GM12878 (cell line): ENCODE data around the gene HORMAD2. TPM values are rescaled to one million over a fixed set of nuclear protein-coding genes. Genes with fewer than 3 reads are reported as not detected.

Experiments used
- ATAC-seq: fragments of 200-7000 bp; cut with Tn5 transposase; 3 replicates; pipeline ENCODE4 v1.9.1; 2020; ENCODE audit warnings: mild to moderate bottlenecking, moderate library complexity
- BruUV-seq: library from RNA; stranded (reverse); fragments of 400-500 nt; replicated peaks from 2 replicates; lab custom pipeline; 2021; lab: Mats Ljungman, UMichigan
- CTCF ChIA-PET: fragments of 300-600 bp; sonication (Branson Sonifier 250); formaldehyde crosslinking; extraction: SDS; loops from one replicate; lab custom pipeline; 2021; ENCODE audit warnings: inconsistent platforms; lab: Yijun Ruan, JAX
- POLR2A ChIA-PET: fragments of 350-600 bp; formaldehyde crosslinking; extraction: SDS; loops from one replicate; lab custom pipeline; 2021; ENCODE audit warnings: inconsistent platforms; lab: Charles Lee
- RAD21 ChIA-PET: fragments of 300-600 bp; sonication (Branson Sonifier 250); formaldehyde crosslinking; loops from one replicate; lab custom pipeline; 2023; ENCODE audit warnings: antibody characterized with exemption; ENCODE audit not compliant: unreplicated experiment; lab: Charles Lee
- SMC1A ChIA-PET: fragments of 300-600 bp; sonication (Branson Sonifier 250); formaldehyde crosslinking; loops from one replicate; lab custom pipeline; 2023; ENCODE audit not compliant: unreplicated experiment, uncharacterized antibody; lab: Charles Lee
- DNase-seq: peaks from one replicate; pipeline ENCODE4 v3.0.0-alpha.2; 2011; ENCODE audit warnings: low read depth, low spot score
- FAIRE-seq: peaks from 3 replicates; lab custom pipeline; 2011; peaks lifted over from hg19 to GRCh38; lab: Jason Lieb, UNC
- H2AFZ ChIP-seq: 2 replicates; pipeline ENCODE4 v1.6.0; 2011; ENCODE audit warnings: low read depth, low read length, control low read depth; ENCODE audit not compliant: control insufficient read depth
- H3K27ac ChIP-seq: 2 replicates; pipeline ENCODE4 v1.5.1; 2011; ENCODE audit warnings: control low read depth; ENCODE audit not compliant: control insufficient read depth, insufficient read depth
- H3K27me3 ChIP-seq, 2 experiments: replicated peaks in 1 of 2; 2 replicates each; pipeline versions ENCODE4 v1.6.0 to v1.6.1; 2011; ENCODE audit warnings: low read length in 1 of 2; ENCODE audit not compliant: control insufficient read depth in 2 of 2, insufficient read depth in 2 of 2
- H3K36me3 ChIP-seq, 2 experiments: 2 replicates each; pipeline ENCODE4 v1.5.1; 2011; ENCODE audit warnings: low read length in 1 of 2; ENCODE audit not compliant: control insufficient read depth in 2 of 2, insufficient read depth in 2 of 2
- H3K4me1 ChIP-seq: 2 replicates; pipeline ENCODE4 v1.6.1; 2011; ENCODE audit warnings: mild to moderate bottlenecking, low read length, moderate library complexity, mixed read lengths; ENCODE audit not compliant: control insufficient read depth, insufficient read depth
- H3K4me2 ChIP-seq: 2 replicates; pipeline ENCODE4 v1.6.0; 2011; ENCODE audit warnings: control low read depth; ENCODE audit not compliant: control insufficient read depth, insufficient read depth
- H3K4me3 ChIP-seq: fragments of 200-600 bp; sonication (generic); 2 replicates; pipeline ENCODE4 v1.5.1; 2016
- H3K79me2 ChIP-seq: 2 replicates; pipeline ENCODE4 v1.6.0; 2011; ENCODE audit warnings: low read length; ENCODE audit not compliant: control insufficient read depth, insufficient read depth
- H3K9ac ChIP-seq: 2 replicates; pipeline ENCODE4 v1.8.0; 2011; ENCODE audit warnings: low read length, control low read depth, mixed read lengths; ENCODE audit not compliant: control insufficient read depth, insufficient read depth
- H3K9me3 ChIP-seq: replicated peaks from 3 replicates; pipeline ENCODE4 v1.5.1; 2011; ENCODE audit warnings: mild to moderate bottlenecking, low read length; ENCODE audit not compliant: control insufficient read depth, insufficient read depth
- H4K20me1 ChIP-seq: 2 replicates; pipeline ENCODE4 v1.6.0; 2011; ENCODE audit not compliant: control insufficient read depth, insufficient read depth
- CEBPB ChIP-seq, 2 experiments: fragments of 150-350 bp in 1 of 2; IDR thresholded peaks; 2 replicates each; pipeline ENCODE4 v1.6.1; 2012 to 2014; ENCODE audit warnings: low read depth in 2 of 2, low read length in 2 of 2, borderline replicate concordance in 1 of 2, inconsistent platforms in 1 of 2
- E2F4 ChIP-seq: IDR thresholded peaks from 2 replicates; pipeline ENCODE4 v1.6.1; 2012; ENCODE audit warnings: low read depth, low read length, improper control_type of control experiment
- E2F8 ChIP-seq: fragments of 450-650 bp; IDR thresholded peaks from 2 replicates; pipeline ENCODE4 v1.6.1; 2018; ENCODE audit warnings: mild to moderate bottlenecking, low read depth, moderate library complexity; ENCODE audit not compliant: partially characterized antibody
- GATAD2B ChIP-seq: fragments of 450-650 bp; conservative IDR thresholded peaks from 2 replicates; pipeline ENCODE4 v1.6.1; 2017; ENCODE audit warnings: low read depth, mild to moderate bottlenecking, moderate library complexity
- HCFC1 ChIP-seq: fragments of 150-350 bp; IDR thresholded peaks from 2 replicates; pipeline ENCODE4 v1.6.1; 2014; ENCODE audit warnings: low read length
- MLLT1 ChIP-seq: fragments of 450-650 bp; IDR thresholded peaks from 2 replicates; pipeline ENCODE4 v1.6.1; 2016; ENCODE audit warnings: mild to moderate bottlenecking
- POU2F2 ChIP-seq: IDR thresholded peaks from 3 replicates; pipeline ENCODE4 v1.6.1; 2011; ENCODE audit warnings: low read depth, mild to moderate bottlenecking, low read length, borderline replicate concordance
- SKIL ChIP-seq: fragments of 450-650 bp; IDR thresholded peaks from 2 replicates; pipeline ENCODE4 v1.6.1; 2017; ENCODE audit warnings: mild to moderate bottlenecking, low read depth, inconsistent platforms; ENCODE audit not compliant: poor library complexity, severe bottlenecking
- SMARCA5 ChIP-seq: fragments of 450-650 bp; IDR thresholded peaks from 2 replicates; pipeline ENCODE4 v1.6.1; 2017; ENCODE audit warnings: mild to moderate bottlenecking
- ZBED1 ChIP-seq: IDR thresholded peaks from 2 replicates; pipeline ENCODE4 v1.6.1; 2016; ENCODE audit warnings: borderline replicate concordance
- ZNF384 ChIP-seq: IDR thresholded peaks from 2 replicates; pipeline ENCODE4 v1.6.1; 2012; ENCODE audit warnings: low read depth, mild to moderate bottlenecking, low read length, improper control_type of control experiment, borderline replicate concordance
- ZZZ3 ChIP-seq: IDR thresholded peaks from 2 replicates; pipeline ENCODE4 v1.6.1; 2011; ENCODE audit warnings: low read depth; ENCODE audit not compliant: control insufficient read depth, insufficient read length
- WGBS: methylation state at CpG from one replicate; pipeline ENCODE4 v1.1.6; 2016; ENCODE audit warnings: low lambda C conversion rate; ENCODE audit not compliant: insufficient replicate concordance, insufficient coverage; ENCODE audit errors: missing lambda C conversion rate; 5-methylcytosine and 5-hydroxymethylcytosine counted together
- in situ Hi-C: fragments of 300-500 bp; cut with MboI; formaldehyde crosslinking; loops from 9 replicates; pipeline ENCODE4 v1.14.3; 2018; ENCODE audit warnings: mixed read lengths
- intact Hi-C: fragments of 100-400 bp; cut with micrococcal nuclease; formaldehyde crosslinking; loops from one replicate; pipeline ENCODE4 v1.14.2; 2022; ENCODE audit not compliant: unreplicated experiment
- polyA plus RNA-seq, 11 experiments: library from polyadenylated mRNA; depleted of rRNA in 4 of 11; unstranded in 6 of 11; stranded (reverse) in 5 of 11; fragments of >200 nt; fragmentation: Nextera tagmentation in 4 of 11; fragmentation: Illumina TruSeq in 1 of 11; extraction: Ambion mirVana in 4 of 11; extraction: Trizol in 1 of 11; gene quantifications; 1 replicate in 1 of 11; 2 replicates in 10 of 11; pipeline versions ENCODE4 v1.2.1 to v1.2.3, GENCODE V29; 2011 to 2016; ENCODE audit warnings: inconsistent platforms in 2 of 11, missing spikeins in 2 of 11, low read depth in 1 of 11
- total RNA-seq, 4 experiments: library from RNA; depleted of rRNA in 3 of 4; stranded (reverse); fragments of >200 nt in 3 of 4; fragmentation: Illumina TruSeq in 1 of 4; extraction: Trizol in 1 of 4; gene quantifications; 2 replicates each; pipeline versions ENCODE4 v1.2.1 to v1.2.3, GENCODE V29; 2013 to 2021

The HORMAD2 gene
- total and polyA plus RNA-seq, 10 of the 15 experiments (the other 5 are each of a cell fraction or from before 2014, with no cell fraction given), result 0.07 to 0.13 TPM; not detected in 8

GRCh38 chr22:30045901-30046715 lies 34.2 kb upstream of the HORMAD2 start (continued):
- TF ChIP-seq CEBPB (IDR thresholded peaks at IDR 0.05; ENCODE audit: borderline replicate concordance in 1 of 2, low read depth in 2 of 2, low read length in 2 of 2) (no peak), GATAD2B (no peak), ZNF384 (no peak), SMARCA5 (no peak), ZZZ3 (no peak)

GRCh38 chr22:30046716-30047363 lies 33.4 kb upstream of the HORMAD2 start:
- ChIA-PET CTCF (interaction anchor here (0.6 to 1.5 kb wide), 4 partner anchors 42 to 217 kb away, joined by 3 to 9 read pairs (median 5); no protein-coding TSS in a partner anchor), POLR2A (no interaction called here), RAD21 (interaction anchor here (1.6 kb wide), 1 partner anchor 31 kb away, joined by 3 read pairs; no protein-coding TSS in a partner anchor), SMC1A (interaction anchor here (1.0 to 2.9 kb wide), 3 partner anchors 29 to 42 kb away, joined by 3 to 12 read pairs (median 4); no protein-coding TSS in a partner anchor)
- no peaks in the 10 kb centered on the region for H3K9me3 ChIP-seq
- intact Hi-C loops, result no loop called here
- no TSS peak for BruUV-seq
- ATAC-seq (no peak), FAIRE-seq (no peak), DNase-seq (no peak)
- H2AFZ ChIP-seq, result no peak overlapping the region
- H3K4me2 ChIP-seq, result no peak overlapping the region
- H3K27ac ChIP-seq, result no peak overlapping the region
- H3K27me3 ChIP-seq, result no peaks in the 10 kb centered on the region
- no peaks in the 10 kb centered on the region for H3K79me2 ChIP-seq
- no peak overlapping the region for H3K4me3 ChIP-seq
- H3K4me1 ChIP-seq, result no peaks in the 10 kb centered on the region
- H3K9ac ChIP-seq, result no peak overlapping the region
- H4K20me1 ChIP-seq, result no peaks in the 10 kb centered on the region
- 82% methylated on average over 15 of the region's 15 CpGs for WGBS
- in situ Hi-C loops, result no loop called here
- no peaks in the 10 kb centered on the region for H3K36me3 ChIP-seq
- TF ChIP-seq SKIL (no peak), ZBED1 (no peak), E2F4 (no peak), MLLT1 (no peak), POU2F2 (no peak), HCFC1 (no peak), E2F8 (no peak), CEBPB (IDR thresholded peaks at IDR 0.05; ENCODE audit: borderline replicate concordance in 1 of 2, low read depth in 2 of 2, low read length in 2 of 2) (no peak), ZNF384 (no peak)
